Trophoblast cell (in vitro differentiated cells and primary cell): Measurements from ENCODE around the gene EHMT1.

Source experiments
- DNase-seq, 2 donors: peaks; one replicate each; pipeline ENCODE4 v3.0.0-alpha.2; 2016
- H2AFZ ChIP-seq: 2 replicates; pipeline ENCODE4 v1.6.1; 2013; ENCODE audit warnings: low read length, moderate library complexity, mild to moderate bottlenecking; ENCODE audit not compliant: insufficient read depth, poor library complexity
- H2AK5ac ChIP-seq: 2 replicates; pipeline ENCODE4 v1.6.1; 2013; ENCODE audit warnings: mild to moderate bottlenecking, low read length
- H2BK120ac ChIP-seq: 2 replicates; pipeline ENCODE4 v1.6.1; 2013; ENCODE audit warnings: low read length, mild to moderate bottlenecking, moderate library complexity; ENCODE audit not compliant: insufficient read depth, poor library complexity
- H2BK12ac ChIP-seq: 2 replicates; pipeline ENCODE4 v1.6.1; 2013; ENCODE audit warnings: mild to moderate bottlenecking, low read length, moderate library complexity
- H2BK5ac ChIP-seq: 2 replicates; pipeline ENCODE4 v1.6.1; 2013; ENCODE audit warnings: low read length, low read depth, moderate library complexity, mild to moderate bottlenecking; ENCODE audit not compliant: poor library complexity
- H3K14ac ChIP-seq: 2 replicates; pipeline ENCODE4 v1.6.1; 2013; ENCODE audit warnings: mild to moderate bottlenecking, low read length
- H3K18ac ChIP-seq: 2 replicates; pipeline ENCODE4 v1.6.1; 2013; ENCODE audit warnings: mild to moderate bottlenecking, low read length
- H3K23ac ChIP-seq: 2 replicates; pipeline ENCODE4 v1.6.1; 2013; ENCODE audit warnings: low read length
- H3K27ac ChIP-seq: 2 replicates; pipeline ENCODE4 v1.5.1; 2013; ENCODE audit warnings: low read depth, mild to moderate bottlenecking, inconsistent platforms, low read length, moderate library complexity
- H3K27me3 ChIP-seq: 2 replicates; pipeline ENCODE4 v1.6.1; 2013; ENCODE audit warnings: inconsistent platforms, mild to moderate bottlenecking, low read length, moderate library complexity; ENCODE audit not compliant: insufficient read depth
- H3K36me3 ChIP-seq, 2 experiments: 1 replicate in 1 of 2; 2 replicates in 1 of 2; pipeline ENCODE4 v1.6.1; 2013; ENCODE audit warnings: low read length in 2 of 2, mild to moderate bottlenecking in 2 of 2, moderate library complexity in 1 of 2; ENCODE audit not compliant: insufficient read depth in 2 of 2, control insufficient read depth in 1 of 2
- H3K4ac ChIP-seq: 2 replicates; pipeline ENCODE4 v1.6.1; 2013; ENCODE audit warnings: low read depth, mild to moderate bottlenecking, low read length, moderate library complexity
- H3K4me1 ChIP-seq, 2 experiments: 1 replicate in 1 of 2; 2 replicates in 1 of 2; pipeline ENCODE4 v1.6.1; 2013; ENCODE audit warnings: low read length in 2 of 2, mild to moderate bottlenecking in 2 of 2, moderate library complexity in 1 of 2; ENCODE audit not compliant: insufficient read depth in 2 of 2, control insufficient read depth in 1 of 2
- H3K4me2 ChIP-seq: 2 replicates; pipeline ENCODE4 v1.6.1; 2013; ENCODE audit warnings: inconsistent platforms, mild to moderate bottlenecking, low read length, moderate library complexity
- H3K4me3 ChIP-seq: 2 replicates; pipeline ENCODE4 v1.5.1; 2013; ENCODE audit warnings: mild to moderate bottlenecking, low read depth, low read length, inconsistent platforms
- H3K79me1 ChIP-seq: one replicate; pipeline ENCODE4 v1.6.1; 2013; ENCODE audit warnings: low read length
- H3K79me2 ChIP-seq: 2 replicates; pipeline ENCODE4 v1.6.1; 2013; ENCODE audit warnings: low read length, mild to moderate bottlenecking; ENCODE audit not compliant: control insufficient read depth, insufficient read depth, poor library complexity
- H3K9ac ChIP-seq: 2 replicates; pipeline ENCODE4 v1.6.1; 2013; ENCODE audit warnings: mild to moderate bottlenecking, low read length
- H3K9me3 ChIP-seq: 2 replicates; pipeline ENCODE4 v1.6.1; 2013; ENCODE audit warnings: low read depth, mild to moderate bottlenecking, control low read depth, inconsistent platforms, low read length; ENCODE audit not compliant: insufficient read depth
- H4K12ac ChIP-seq: 2 replicates; pipeline ENCODE4 v1.6.1; 2013; ENCODE audit warnings: low read depth, mild to moderate bottlenecking, low read length, moderate library complexity
- H4K8ac ChIP-seq: 2 replicates; pipeline ENCODE4 v1.6.1; 2013; ENCODE audit warnings: low read depth, mild to moderate bottlenecking, low read length, moderate library complexity
- H4K91ac ChIP-seq: one replicate; pipeline ENCODE4 v1.6.1; 2013; ENCODE audit warnings: low read depth, mild to moderate bottlenecking, low read length, moderate library complexity
- WGBS: extraction: QIAGEN DNeasy Blood & Tissue Kit; methylation state at CpG from one replicate; pipeline ENCODE4 v1.1.7; 2013; ENCODE audit warnings: missing lambda C conversion rate; ENCODE audit not compliant: insufficient read length, insufficient coverage; ENCODE audit errors: extremely low coverage; 5-methylcytosine and 5-hydroxymethylcytosine counted together

The EHMT1 gene

DNA sequence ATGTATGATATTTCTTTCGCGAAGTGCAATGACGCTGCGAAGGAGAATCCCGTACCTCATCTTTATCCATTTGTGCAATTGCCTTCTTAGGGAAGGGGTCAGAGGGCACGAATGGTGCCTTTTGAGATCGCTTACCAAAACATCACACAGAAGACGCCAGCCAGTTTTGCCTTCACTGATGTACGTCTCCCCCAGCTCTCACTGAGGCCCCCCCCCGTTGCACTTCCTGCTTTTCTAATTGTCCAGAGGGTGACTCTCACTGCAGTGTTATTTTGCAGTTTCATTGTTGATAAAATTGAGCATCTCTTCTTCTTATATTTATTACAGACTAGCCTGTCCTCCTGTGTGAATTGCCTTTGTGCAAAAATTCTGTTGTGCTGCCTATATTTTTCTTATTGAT is 219.8 kb downstream of the EHMT1 start:
- Histone ChIP-seq H3K9me3 (peaks cover 9% of the 10 kb centered on the region), H3K36me3 (peaks cover 33% of the 10 kb centered on the region in 2 experiments), H3K23ac (no peak overlapping the region), H3K4me2 (no peak overlapping the region), H3K18ac (no peak overlapping the region), H3K79me1 (no peaks in the 10 kb centered on the region), H2BK120ac (no peak overlapping the region), H3K4ac (no peak overlapping the region), H4K91ac (no peak overlapping the region), H3K27ac (no peak overlapping the region), H4K12ac (no peak overlapping the region), H3K79me2 (no peaks in the 10 kb centered on the region), H3K9ac (no peak overlapping the region), H3K4me3 (no peak overlapping the region), H4K8ac (no peak overlapping the region), H2BK12ac (no peak overlapping the region), H3K4me1 (no peaks in the 10 kb centered on the region), H2AFZ (no peak overlapping the region), H3K27me3 (no peaks in the 10 kb centered on the region), H2AK5ac (no peak overlapping the region), H3K14ac (no peak overlapping the region), H2BK5ac (no peak overlapping the region)
- no peak for DNase-seq
- WGBS = no CpG with 5 or more reads among the region's 10 CpGs

DNA sequence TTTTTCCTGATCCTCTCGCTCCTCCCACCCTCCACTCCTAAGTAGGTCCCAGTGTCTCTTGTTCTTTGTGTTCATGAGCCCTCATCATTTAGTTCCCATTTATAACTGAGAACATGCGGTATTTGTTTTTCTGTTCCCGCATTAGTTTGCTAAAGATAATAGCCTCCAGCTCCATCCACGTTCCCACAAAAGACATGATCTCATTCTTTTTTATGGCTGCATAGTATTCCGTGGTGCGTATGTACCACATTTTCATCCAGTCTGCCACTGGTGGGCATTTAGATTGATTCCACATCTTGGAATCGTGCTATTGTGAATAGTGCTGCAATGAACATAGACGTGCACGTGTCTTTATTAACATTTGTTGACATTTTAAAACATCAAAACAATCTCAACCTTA is 224.6 kb downstream of the EHMT1 start:
- no peak overlapping the region for H3K14ac ChIP-seq
- H3K4ac ChIP-seq = no peak overlapping the region
- H3K4me2 ChIP-seq = no peak overlapping the region
- no peak overlapping the region for H4K91ac ChIP-seq
- H2BK12ac ChIP-seq = no peak overlapping the region
- no peaks in the 10 kb centered on the region for H3K36me3 ChIP-seq
- H3K4me3 ChIP-seq = no peak overlapping the region
- H2AFZ ChIP-seq = no peak overlapping the region
- no peaks in the 10 kb centered on the region for H3K79me2 ChIP-seq
- no peak overlapping the region for H3K23ac ChIP-seq
- no peak overlapping the region for H3K9ac ChIP-seq
- H2BK120ac ChIP-seq = no peak overlapping the region
- H3K79me1 ChIP-seq = no peaks in the 10 kb centered on the region
- no peak overlapping the region for H4K12ac ChIP-seq
- no peak overlapping the region for H2BK5ac ChIP-seq
- no peak overlapping the region for H4K8ac ChIP-seq
- H3K4me1 ChIP-seq = no peaks in the 10 kb centered on the region
- no peaks in the 10 kb centered on the region for H3K27me3 ChIP-seq
- no peak overlapping the region for H2AK5ac ChIP-seq
- H3K18ac ChIP-seq = no peak overlapping the region
- H3K9me3 ChIP-seq = peaks cover 8% of the 10 kb centered on the region
- peak in 1 of 2 donors; percentile 14 for DNase-seq
- H3K27ac ChIP-seq = no peak overlapping the region
- no CpG with 5 or more reads among the region's 9 CpGs for WGBS

DNA sequence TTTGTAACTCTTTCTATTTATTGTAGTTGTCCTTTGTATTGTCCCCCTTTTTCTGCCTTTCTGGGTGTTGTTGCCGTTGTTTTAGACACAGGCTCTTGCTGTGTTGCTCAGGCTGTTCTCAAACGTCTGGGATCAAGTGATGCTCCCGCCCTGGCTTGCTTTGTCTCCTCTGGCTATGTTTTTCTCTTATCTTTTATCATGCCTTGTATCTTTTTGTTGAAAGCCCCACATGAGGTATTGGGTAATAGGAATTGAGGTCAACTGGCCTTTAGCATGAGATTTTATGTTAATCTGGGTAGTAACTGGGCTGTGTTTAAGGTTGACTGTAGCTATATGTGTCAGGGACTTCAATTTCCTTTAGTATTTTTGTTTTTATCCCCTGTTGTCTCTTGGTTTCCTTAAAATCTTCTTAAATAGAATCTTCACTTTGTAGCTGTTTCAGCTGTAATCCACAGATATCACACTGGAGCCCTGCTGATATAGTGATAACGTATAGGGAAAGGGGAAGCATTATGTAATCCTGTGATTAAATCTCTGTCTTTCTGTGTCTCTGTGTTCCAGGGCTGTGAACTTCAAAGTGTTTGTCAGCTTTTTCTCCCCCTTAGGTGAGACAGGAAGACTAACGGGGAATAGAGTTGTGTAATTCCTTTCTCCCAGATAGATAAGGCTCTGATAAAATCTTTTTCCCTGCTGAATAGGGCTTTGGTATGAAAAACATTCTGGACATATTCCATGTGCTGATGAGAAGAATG is 232.9 kb downstream of the EHMT1 start:
- no peak overlapping the region for H4K8ac ChIP-seq
- no peak overlapping the region for H3K4ac ChIP-seq
- H3K4me3 ChIP-seq = no peak overlapping the region
- H3K4me2 ChIP-seq = no peak overlapping the region
- peak; percentile 18 to 54 for DNase-seq
- H2BK12ac ChIP-seq = no peak overlapping the region
- H3K36me3 ChIP-seq = no peaks in the 10 kb centered on the region
- no peak overlapping the region for H3K23ac ChIP-seq
- no peak overlapping the region for H4K91ac ChIP-seq
- H4K12ac ChIP-seq = no peak overlapping the region
- H2AK5ac ChIP-seq = no peak overlapping the region
- H3K9ac ChIP-seq = no peak overlapping the region
- H3K4me1 ChIP-seq = no peaks in the 10 kb centered on the region
- H2BK120ac ChIP-seq = no peak overlapping the region
- WGBS = no CpG with 5 or more reads among the region's 5 CpGs
- H2BK5ac ChIP-seq = no peak overlapping the region
- no peak overlapping the region for H3K14ac ChIP-seq
- no peaks in the 10 kb centered on the region for H3K27me3 ChIP-seq
- no peaks in the 10 kb centered on the region for H3K79me2 ChIP-seq
- no peak overlapping the region for H2AFZ ChIP-seq
- H3K18ac ChIP-seq = no peak overlapping the region
- H3K27ac ChIP-seq = no peak overlapping the region
- no peaks in the 10 kb centered on the region for H3K79me1 ChIP-seq
- peaks cover 10% of the 10 kb centered on the region for H3K9me3 ChIP-seq

DNA sequence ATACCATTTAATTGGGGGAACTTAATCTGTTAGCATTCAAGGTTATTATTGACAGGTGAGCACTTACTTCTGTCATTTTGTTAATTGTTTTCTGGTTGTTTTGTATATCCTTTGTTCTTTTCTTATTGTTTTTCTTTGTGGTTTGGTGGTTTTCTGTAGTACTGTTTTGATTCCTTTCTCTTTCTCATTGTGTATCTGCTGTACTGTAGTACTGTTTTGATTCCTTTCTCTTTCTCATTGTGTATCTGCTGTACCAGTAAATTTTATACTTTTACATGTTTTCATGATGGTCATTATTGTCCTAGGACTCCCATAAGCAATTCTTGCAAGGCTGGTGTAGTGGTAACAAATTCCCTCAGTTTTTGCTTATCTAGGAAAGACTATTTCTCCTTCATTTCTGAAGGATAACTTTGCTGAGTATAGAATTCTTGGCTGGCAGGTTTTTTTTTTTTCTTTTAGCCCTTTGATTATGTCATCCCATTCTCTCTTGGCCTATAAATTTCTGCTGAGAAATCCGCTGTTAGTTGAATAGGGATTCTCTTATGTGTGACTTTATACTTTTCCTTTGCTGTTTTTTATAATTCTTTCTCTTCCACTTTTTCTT is 234.7 kb downstream of the EHMT1 start:
- Histone ChIP-seq H3K18ac (no peak overlapping the region), H3K27ac (no peak overlapping the region), H4K91ac (no peak overlapping the region), H3K9me3 (peaks cover 10% of the 10 kb centered on the region), H3K27me3 (no peaks in the 10 kb centered on the region), H3K14ac (no peak overlapping the region), H3K4me2 (no peak overlapping the region), H2BK120ac (no peak overlapping the region), H3K36me3 (no peaks in the 10 kb centered on the region), H3K4ac (no peak overlapping the region), H2BK12ac (no peak overlapping the region), H2BK5ac (no peak overlapping the region), H4K8ac (no peak overlapping the region), H3K23ac (no peak overlapping the region), H2AFZ (no peak overlapping the region), H3K79me2 (no peaks in the 10 kb centered on the region), H2AK5ac (no peak overlapping the region), H4K12ac (no peak overlapping the region), H3K4me3 (no peak overlapping the region), H3K4me1 (no peaks in the 10 kb centered on the region), H3K9ac (no peak overlapping the region), H3K79me1 (no peaks in the 10 kb centered on the region)
- WGBS = no CpG with 5 or more reads among the region's 1 CpG
- DNase-seq = no peak
